OCI-LY7 (cell line): ENCODE results near the gene CCDC33.

Source experiments
- EZH2phosphoT487 ChIP-seq: fragments of 200-600 bp; sonication (generic); IDR thresholded peaks from 2 replicates; pipeline ENCODE4 v1.6.1; 2018; ENCODE audit warnings: low read depth, borderline replicate concordance, mild to moderate bottlenecking, mixed run types, antibody characterized with exemption, low read length, moderate library complexity, mixed read lengths
- TF ChIP-seq, protein P1 (sequence below): fragments of 200-600 bp; sonication (generic); conservative IDR thresholded peaks from 2 replicates; pipeline ENCODE4 v1.5.1; 2014; ENCODE audit warnings: mild to moderate bottlenecking, antibody characterized with exemption, low read length, moderate library complexity, mixed read lengths

DNA sequence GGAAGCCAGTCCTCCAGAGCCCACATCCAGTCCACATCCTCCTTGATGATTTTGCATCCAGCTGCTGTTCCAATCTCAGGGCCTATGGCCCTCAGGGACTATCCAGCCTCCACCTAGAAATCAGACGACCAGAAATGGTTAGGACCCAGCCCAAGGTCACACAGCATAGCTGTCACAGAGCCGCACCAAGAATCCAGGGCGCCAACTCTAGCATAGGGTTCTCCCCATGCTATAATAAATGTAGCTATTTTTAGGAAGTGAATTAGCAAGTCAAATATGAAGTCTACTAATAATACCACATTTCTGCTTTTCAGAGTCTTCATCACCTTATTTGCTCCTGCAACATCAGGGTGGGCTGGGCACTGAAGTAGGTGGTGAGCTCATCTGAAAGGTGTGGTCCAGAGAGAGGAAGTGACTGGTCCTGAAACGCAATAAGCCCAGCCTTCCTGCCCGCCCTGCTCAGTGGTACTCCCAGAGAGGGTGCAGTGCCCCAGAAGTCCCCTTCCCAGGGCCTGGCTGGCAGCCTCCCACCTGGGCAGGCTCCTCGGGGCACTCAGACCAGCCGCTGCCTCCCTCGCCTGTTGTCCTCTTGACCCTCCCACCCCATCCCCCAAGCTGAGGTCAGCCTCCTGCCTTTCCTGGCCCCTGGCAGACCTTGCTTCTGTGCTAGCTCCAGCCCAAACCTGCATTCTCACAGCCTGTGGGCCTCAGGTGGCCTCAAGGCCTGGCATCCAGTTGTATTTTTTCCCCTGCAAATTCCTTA lies 148.9 kb downstream of the CCDC33 start:
- TF ChIP-seq, protein P1, sequence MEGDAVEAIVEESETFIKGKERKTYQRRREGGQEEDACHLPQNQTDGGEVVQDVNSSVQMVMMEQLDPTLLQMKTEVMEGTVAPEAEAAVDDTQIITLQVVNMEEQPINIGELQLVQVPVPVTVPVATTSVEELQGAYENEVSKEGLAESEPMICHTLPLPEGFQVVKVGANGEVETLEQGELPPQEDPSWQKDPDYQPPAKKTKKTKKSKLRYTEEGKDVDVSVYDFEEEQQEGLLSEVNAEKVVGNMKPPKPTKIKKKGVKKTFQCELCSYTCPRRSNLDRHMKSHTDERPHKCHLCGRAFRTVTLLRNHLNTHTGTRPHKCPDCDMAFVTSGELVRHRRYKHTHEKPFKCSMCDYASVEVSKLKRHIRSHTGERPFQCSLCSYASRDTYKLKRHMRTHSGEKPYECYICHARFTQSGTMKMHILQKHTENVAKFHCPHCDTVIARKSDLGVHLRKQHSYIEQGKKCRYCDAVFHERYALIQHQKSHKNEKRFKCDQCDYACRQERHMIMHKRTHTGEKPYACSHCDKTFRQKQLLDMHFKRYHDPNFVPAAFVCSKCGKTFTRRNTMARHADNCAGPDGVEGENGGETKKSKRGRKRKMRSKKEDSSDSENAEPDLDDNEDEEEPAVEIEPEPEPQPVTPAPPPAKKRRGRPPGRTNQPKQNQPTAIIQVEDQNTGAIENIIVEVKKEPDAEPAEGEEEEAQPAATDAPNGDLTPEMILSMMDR = no peak
- TF ChIP-seq EZH2phosphoT487 = no peak
